ENCODE data around the gene HELT.
A peak's percentile ranks its signal among the peaks of the same experiment; 100 is the strongest.
"Not testable (repeated sequence)": the region's sequence is repeated elsewhere in the genome, so short reads cannot be mapped to it uniquely, and the experiment has no call there.

Gene HELT, protein sequence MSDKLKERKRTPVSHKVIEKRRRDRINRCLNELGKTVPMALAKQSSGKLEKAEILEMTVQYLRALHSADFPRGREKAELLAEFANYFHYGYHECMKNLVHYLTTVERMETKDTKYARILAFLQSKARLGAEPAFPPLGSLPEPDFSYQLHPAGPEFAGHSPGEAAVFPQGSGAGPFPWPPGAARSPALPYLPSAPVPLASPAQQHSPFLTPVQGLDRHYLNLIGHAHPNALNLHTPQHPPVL
- 0 reads per million in 2 experiments for total RNA-seq

DNA sequence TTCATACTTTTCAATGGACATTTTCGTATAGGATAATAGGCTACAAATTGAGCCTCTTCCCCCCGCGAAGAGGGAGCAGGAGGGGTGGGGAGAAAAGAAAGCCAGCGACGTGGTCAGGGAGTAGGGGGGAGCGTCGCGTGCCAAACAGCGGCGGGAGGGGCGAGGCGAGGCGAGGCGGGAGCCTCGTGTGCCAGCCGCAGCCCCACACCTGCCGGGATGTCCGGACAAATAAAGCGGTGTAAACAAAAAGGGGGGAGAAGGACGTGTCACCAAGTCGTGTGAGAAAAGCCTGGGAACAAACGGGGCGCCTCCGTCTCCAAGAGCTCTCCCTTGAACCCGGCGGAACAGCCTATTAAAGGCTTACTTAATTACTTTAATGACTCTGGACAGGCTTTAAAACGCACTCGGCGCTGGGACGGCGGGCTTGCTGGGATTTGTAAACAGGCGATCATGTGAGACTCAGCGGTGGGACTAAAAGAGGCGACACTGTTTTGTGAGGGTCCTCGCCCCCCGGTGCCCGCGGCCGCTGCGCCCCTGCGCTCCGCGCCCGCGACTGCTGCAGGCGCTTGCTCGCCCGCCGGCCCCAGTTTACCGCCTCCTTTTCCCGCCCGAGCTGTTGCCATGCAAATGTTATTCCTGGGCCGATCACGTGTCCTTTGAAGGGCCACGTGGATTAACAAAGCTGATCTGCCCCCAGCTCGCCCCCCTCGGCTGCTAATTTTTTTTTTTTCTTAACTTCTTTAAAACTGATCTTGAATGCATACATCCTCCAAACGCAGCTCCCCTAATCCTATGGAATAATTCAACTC, at the start of gene HELT:
Gene HELT (plus strand): TSS at position 527 of the 809 bp plus-strand sequence. CDS start 439 bp downstream, outside the sequence.
- no peak for DNase-seq (ENCODE audit: low read depth)

DNA sequence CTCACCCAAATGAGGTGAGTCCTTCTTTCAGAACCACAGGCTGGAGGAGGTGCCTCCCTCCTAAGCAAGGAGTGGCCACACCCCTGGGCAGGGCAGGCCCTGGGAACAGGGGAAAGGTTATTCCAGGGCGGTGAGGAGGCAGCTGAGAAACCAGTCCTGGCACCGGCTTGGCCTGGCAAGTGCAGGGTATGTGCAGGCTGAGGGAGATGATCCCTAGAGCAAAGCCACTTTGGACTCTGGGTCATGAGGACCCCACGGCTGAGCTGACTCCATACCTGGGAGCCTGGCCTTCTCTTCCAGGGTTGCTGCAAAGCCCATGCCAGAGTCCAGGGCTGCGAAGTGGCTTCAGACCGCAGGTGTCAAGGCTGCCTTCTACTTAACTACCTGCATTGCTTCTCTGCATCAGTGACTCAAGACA, 49.5 kb upstream of the HELT start:
- no peak for DNase-seq (ENCODE audit: low read depth)

DNA sequence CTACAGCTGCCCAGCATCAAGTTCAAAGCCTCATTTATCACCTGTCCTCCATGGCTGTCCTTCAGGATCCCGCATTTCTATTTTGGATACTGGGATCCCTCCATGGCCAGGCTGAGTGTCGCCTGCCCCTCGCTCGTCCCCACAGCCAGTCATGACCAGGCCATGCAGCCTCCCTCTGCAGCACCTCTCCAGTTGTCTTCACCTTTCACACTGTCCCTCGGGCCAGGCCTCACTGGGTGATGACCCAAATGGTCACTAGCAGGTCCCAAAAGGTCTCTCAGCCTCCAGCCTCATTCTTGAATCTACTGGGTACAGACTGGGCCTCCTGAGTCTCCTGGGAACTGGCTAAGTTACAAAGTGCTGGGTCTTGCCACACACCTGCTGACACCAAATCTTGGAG, 48.7 kb upstream of the HELT start:
- no peak for DNase-seq (ENCODE audit: low read depth)

DNA sequence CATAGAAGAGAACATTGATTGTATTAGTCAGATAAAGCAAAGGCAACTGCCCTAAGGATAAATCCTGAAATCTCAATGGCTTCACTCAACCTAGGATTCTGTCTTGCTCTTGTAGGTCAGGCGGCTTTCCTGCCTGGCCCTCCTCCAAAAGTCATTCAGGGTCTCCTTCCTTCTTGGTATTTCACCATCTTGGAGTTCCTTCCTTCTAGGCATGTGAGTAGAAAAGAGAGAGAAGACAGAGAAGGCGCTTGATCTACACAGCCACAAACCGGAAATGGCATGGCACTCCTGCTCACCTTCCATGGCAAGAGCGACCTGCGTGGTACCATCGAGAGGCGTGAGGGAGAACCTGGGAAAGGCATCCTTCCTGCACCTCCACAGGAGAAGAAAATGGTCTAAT, 45.3 kb upstream of the HELT start:
- no peak for DNase-seq (ENCODE audit: low read depth)

DNA sequence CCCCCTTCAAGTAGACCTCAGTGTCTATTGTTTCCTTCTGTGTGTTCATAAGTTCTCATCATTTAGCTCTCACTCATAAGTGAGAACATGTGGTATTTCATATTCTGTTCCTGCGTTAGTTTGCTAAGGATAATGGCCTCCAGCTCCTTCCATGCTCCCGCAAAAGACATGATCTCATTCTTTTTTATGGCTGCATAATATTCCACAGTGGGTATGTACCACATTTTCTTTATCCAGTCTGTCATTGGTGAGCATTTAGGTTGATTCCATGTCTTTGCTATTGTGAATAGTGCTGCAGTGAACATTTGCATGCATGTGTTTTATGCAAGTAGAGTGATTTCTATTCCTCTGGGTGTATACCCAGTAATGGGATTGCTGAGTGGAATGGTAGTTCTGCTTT, 41.9 kb upstream of the HELT start:
- not testable (repeated sequence) for DNase-seq (ENCODE audit: low read depth)

DNA sequence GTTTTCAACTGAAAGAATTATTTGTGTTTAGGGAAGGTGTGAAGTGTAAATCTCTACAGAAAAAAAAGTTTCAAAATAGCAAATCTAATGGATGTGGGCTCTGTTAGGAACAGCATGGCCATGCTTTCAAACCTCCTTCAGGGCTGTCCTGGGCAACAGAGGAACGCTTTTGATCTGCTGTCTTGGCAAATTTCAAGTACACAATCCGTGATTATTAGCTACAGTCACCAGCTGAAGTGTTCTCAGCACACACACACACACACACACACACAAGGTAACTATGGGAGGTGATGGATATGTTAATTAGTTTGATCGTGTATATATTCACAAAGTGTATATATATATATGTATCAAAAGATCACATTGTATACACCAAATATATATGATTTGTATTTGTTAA, 40.5 kb upstream of the HELT start:
- DNase-seq (ENCODE audit: low read depth), result no peak

DNA sequence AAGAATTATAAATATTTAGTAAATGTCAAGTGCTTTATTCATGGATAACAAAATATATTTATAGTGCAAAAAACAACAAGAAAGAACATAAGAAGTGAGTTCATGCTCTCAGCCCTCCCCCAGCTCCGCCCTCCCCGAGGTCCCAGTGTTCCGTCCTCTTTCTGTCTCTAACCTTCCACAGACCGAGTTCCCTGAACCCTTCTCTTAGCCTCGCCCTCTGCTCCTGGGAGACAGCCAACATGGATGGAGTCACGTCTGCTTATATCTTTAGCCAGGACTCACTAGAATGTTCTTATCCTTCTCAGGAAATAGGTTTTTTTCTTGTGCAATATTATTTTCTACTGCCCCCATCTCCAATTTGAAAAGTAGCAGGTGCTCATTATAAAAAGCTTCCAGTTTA, 40.1 kb upstream of the HELT start:
- no peak for DNase-seq (ENCODE audit: low read depth)

DNA sequence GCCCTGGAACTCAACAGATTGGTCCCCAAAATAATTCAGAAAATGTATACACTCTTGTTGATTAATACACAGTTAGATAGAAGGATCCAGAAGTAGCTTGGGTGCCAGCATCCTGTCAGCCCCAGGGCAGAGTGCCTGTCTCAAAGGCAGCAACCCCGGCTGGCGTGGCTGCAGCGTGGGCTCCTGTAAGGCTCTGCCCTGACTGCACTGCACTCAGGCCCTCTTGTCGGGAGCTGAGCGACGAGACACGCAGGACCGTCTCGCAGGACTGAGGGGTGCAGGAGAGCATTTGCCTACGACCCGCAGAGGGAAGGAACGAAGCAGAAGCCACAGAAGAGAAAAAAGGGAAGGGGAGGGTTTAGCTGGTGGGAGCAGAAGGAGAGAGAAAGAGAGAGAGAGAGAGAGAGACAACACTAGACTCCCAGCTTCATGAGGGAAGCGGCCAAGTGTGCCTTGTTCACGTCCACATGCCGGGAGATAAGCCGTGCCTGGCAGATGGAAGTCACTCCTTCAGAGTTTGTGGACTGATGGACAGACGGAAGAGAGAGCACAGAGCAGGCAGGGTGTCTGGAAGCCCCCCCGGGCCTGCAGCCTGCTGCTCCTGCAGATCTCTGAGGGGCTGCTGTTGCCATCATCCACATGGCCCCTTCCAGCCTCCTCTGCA, 38.7 kb upstream of the HELT start:
- DNase-seq (ENCODE audit: low read depth), result no peak

DNA sequence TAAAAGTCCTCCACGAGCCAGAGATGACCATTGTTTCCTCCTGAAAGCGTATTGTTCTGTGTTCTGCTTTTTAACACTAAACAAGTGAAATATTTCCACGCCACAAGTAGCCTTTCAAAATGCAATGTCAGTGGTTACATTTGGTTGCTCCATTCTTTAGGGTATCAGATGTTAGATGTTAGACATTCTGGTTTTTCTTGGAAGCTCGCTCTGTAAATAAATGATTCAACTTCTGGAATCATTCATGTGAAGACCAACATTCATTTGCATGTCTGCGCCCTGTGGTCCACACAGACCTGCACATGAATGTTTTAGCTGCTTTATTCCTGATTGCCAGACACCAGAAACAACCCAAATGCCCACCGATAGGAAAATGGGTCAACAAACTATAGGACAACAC, 38.0 kb upstream of the HELT start:
- DNase-seq (ENCODE audit: low read depth), result no peak

DNA sequence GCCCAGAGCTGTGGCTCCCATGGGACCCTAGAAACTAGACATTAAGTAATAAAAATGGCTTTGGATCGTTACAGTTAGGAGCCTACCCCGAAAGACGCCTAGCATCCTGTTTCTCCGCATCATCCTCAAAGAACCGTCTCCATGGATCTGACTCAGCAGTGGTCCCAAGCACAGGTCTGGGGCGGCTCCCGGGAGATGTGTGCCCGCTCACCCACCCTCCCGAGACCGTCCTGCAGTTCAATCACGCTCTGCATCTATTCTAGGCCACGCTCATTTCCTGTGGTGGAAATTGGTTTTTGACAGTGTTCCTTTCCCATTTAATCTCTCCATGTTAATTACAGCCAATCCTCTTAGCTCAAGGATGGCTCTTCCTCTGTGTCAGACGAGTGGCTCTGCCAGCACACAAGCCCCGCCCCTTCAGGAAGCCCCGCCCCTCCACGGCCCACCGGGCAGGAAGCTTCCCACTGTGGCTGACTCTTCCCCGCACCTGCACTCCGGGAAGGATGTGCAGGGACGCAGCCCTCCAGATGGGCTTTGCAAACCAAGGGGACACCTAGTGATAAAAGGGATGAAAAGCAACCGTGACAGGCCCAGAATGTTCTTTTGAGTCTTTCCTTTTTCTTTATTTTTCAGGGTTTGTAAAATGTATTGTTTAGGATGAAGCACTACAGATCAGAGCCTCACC, 34.5 kb upstream of the HELT start:
- DNase-seq (ENCODE audit: low read depth), result peak; percentile 37

DNA sequence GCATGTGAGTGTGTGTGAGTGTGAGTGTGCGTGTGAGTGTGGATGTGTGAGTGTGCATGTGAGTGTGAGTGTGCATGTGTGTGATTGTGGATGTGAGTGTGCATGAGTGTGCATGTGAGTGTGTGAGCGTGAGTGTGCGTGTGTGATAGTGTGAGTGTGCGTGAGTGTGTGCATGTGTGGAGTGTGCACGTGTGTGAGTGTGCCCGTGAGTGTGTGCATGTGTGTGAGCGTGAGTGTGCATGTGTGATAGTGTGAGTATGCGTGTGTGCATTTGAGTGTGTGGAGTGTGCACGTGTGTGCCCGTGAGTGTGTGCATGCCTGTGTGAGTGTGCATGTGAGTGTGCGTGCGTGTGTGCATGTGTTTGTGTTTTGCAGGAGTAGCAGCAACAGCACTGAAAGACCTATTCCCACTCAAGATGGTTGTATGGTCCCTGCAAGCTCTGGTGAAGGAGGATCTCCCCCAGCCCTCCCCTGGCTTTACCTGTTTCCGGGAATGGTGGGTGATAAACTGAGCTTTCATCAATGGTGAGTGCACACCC, 30.7 kb upstream of the HELT start:
- no peak for DNase-seq (ENCODE audit: low read depth)

DNA sequence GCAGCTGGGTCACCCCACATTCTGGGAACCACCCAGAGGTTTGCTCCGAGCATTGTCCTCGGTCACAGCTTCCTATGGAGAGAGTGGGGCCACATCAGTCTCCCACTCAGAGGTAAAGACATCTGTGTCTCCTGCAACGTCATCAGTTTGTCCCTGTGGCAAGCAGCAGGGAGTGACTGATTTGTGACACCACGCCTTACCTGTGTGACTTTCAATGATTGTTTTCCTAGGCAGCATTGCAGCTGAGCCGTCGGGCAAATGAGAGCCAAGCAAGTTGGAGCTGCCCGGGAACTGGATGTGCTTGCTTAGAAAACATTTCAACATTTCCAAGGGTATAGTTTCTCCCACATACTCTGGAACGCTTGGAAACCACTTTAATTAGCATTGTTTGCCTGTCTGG, 29.7 kb upstream of the HELT start:
- no peak for DNase-seq (ENCODE audit: low read depth)

DNA sequence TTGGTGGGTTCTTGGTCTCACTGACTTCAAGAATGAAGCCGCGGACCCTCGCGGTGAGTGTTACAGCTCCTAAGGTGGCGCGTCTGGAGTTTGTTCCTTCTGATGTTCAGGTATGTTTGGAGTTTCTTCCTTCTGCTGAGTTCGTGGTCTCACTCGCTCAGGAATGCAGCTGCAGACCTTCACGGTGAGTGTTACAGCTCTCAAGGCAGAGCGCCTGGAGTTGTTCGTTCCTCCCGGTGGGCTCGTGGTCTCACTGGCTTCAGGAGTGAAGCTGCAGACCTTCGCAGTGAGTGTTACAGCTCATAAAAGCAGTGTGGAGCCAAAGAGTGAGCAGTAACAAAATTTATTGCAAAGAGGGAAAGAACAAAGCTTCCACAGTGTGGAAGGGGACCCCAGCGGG, 29.0 kb upstream of the HELT start:
- not testable (repeated sequence) for DNase-seq (ENCODE audit: low read depth)

DNA sequence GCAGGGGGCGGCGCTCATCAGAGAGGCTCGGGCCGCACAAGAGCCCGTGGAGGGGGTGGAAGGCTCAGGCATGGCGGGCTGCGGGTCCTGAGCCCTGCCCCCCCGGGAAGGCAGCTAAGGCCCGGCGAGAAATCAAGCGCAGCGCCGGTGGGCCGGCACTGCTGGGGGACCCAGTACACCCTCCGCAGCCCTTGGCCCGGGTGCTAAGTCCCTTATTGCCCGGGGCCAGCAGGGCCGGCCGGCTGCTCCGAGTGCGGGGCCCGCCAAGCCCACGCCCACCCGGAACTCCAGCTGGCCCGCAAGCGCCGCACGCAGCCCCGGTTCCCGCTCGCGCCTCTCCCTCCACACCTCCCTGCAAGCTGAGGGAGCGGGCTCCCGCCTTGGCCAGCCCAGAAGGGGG, 28.2 kb upstream of the HELT start:
- not testable (repeated sequence) for DNase-seq (ENCODE audit: low read depth)

DNA sequence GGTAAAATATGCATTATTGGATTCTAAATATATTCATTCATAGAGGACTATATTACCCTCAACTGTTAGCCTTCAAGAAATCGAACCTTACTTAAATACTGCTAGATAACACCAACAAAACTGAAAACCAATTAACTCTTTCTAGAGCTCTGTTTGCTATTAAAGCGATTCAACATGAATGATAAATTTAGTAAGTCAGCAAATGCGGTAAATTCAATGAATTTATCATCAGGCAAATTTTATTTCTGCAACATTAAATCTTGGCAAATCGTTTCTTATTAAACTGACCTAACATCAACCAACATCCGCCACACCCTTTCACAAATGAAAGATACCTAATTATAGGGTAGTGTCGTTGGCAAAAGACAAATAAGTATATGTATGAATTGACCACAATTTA, 26.4 kb upstream of the HELT start:
- no peak for DNase-seq (ENCODE audit: low read depth)

DNA sequence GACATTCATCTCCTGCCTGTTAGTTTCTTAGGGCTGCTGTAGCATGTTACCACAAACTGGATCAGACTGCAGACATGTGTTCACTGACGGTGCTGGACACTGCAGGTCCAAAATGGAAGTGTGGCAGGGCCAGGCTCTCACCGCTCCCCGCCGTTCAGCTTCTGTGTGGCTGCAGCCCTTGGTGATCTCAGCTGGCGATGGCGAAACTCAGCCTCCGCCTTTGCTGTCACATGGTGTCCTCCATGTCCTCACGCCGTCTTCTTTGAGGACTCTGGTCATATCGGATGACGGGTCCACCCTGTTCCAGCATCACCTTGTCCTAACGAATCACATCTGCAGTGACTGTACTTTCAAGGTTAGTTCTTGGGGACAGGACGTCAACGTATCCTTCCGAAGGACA, 25.9 kb upstream of the HELT start:
- DNase-seq (ENCODE audit: low read depth), result no peak

DNA sequence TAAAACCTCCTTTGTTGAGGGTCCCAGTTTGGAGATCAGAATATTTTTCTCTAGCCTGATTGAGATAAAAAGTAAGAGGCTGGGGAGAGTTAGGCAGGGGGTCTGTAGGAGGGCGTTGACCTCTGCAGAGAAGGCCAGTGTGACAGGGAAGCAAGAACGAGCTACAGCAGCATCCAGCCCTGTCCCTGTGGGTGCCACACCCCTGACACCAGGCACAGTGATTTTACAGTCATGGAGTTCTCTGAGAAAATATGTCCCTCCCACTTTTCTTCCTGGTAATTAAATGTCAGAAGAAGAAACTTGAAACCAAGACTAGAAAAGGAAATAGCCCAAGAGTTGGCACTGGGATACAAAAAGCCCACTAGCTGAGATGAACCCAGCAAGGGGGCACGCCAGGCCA, 25.0 kb upstream of the HELT start:
- DNase-seq (ENCODE audit: low read depth), result no peak

DNA sequence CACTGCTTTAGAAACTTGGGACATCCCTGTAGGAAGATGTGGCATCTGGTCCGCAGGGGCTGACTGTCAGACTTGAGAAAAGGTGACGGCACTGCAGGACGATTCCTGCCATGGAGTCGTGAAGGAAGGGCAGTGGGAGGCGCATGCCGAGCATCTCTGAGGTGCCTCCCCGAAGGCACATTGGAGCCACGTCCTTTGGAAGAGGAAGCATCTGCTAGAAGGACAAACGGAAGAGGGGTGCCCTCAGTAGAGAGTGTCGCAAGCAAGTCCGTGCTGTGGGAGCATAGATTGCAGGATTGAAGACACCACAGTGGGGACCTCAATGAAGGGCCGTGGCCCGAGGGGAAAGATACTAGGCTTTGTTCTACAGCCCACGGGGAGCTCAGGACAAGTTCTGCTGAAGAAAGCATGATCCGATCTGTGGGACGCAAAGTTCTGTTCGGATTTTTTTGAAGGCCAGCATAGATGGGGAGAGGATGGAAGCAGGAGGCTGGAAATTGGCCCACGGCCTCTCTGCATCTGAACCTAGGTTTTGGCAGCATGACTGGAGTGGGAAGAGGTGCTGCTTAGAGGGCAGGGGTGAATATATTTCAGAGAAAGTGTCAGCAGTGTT, 24.2 kb upstream of the HELT start:
- no peak for DNase-seq (ENCODE audit: low read depth)

DNA sequence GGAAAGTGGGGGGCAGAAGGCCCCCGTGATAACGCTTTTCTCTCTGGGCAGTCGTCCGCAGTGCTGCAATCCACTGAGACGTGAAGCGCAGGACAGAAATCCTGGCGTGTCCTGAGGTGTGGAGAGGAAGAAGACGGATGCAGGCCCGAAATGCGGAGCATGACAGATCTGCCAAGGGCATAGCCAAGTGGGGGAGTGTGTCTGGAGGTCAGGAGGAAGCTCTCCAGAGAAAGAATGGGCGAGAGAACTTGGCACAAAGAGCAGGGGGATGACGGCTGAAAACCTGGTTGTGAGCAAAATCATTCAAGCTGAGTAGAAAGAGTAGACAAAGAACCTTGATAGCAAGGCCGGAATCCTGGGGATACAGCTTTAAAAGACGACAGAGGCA, 23.7 kb upstream of the HELT start:
- no peak for DNase-seq (ENCODE audit: low read depth)

DNA sequence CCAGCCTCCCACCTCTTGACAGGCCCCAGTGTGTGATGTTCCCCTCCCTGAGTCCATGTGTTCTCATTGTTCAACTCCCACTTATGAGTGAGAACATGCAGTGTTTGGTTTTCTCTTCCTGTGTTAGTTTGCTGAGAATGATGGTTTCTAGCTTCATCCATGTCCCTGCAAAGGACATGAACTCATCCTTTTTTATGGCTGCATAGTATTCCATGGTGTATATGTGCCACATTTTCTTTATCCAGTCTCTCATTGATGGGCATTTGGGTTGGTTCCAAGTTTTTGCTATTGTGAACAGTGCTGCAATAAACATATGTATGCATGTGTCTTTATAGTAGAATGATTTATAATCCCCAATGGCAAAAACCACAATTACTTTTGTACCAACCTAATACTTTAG, 20.6 kb upstream of the HELT start:
- not testable (repeated sequence) for DNase-seq (ENCODE audit: low read depth)

DNA sequence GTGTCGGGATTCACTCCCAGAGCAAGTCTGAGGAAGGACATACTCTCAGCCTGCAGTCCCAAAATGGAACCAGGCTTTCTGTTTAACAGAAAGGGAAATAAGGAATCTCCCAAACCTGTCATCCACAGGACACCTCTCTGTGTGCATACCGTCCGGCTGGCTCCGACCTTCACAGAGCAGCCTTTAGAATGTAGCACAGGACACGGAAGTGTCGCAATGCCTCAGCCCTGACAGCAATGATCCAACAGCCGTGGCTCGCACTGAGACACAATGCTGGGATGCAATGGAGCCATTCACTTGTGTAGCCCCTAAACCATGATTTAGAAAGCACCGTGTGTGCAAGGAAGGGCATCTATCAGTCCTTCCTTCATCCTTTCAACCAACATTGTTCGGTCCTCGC, 15.5 kb upstream of the HELT start:
- DNase-seq (ENCODE audit: low read depth), result no peak
